WTC11 (cell line): Measurements from ENCODE around the gene TKTL1. TPM values are rescaled to one million over a fixed set of nuclear protein-coding genes. Genes with fewer than 3 reads are reported as not detected.

Experiments used
- ATAC-seq: fragments of 200-7000 bp; cut with Tn5 transposase; 2 replicates; pipeline ENCODE4 v1.10.0; 2021; ENCODE audit warnings: mild to moderate bottlenecking, moderate library complexity
- CTCF ChIA-PET: fragments of 300-600 bp; sonication (Branson Sonifier 250); formaldehyde crosslinking; loops from one replicate; lab custom pipeline; 2021; ENCODE audit warnings: antibody characterized with exemption; lab: Charles Lee
- POLR2A ChIA-PET: fragments of 350-600 bp; sonication (Branson Sonifier 250); formaldehyde crosslinking; loops from one replicate; lab custom pipeline; 2021; ENCODE audit warnings: antibody characterized with exemption; lab: Charles Lee
- DNase-seq: peaks from one replicate; pipeline ENCODE4 v3.0.0; 2021; ENCODE audit warnings: low spot score
- H3K27ac Mint-ChIP-seq: 2 replicates; pipeline ENCODE4 v1.8.0; 2021; ENCODE audit warnings: mixed read lengths
- H3K27me3 Mint-ChIP-seq: 2 replicates; pipeline ENCODE4 v1.8.0; 2021; ENCODE audit warnings: low read depth, mild to moderate bottlenecking, moderate library complexity, mixed read lengths
- H3K36me3 Mint-ChIP-seq: 2 replicates; pipeline ENCODE4 v1.8.0; 2021; ENCODE audit warnings: mixed read lengths
- H3K4me1 Mint-ChIP-seq: 2 replicates; pipeline ENCODE4 v1.8.0; 2022; ENCODE audit warnings: mixed read lengths
- H3K4me3 Mint-ChIP-seq: 2 replicates; pipeline ENCODE4 v1.8.0; 2021; ENCODE audit warnings: mild to moderate bottlenecking, moderate library complexity, mixed read lengths
- H3K9me3 Mint-ChIP-seq: 2 replicates; pipeline ENCODE4 v1.8.0; 2021; ENCODE audit warnings: mixed read lengths
- ATF6 ChIP-seq: sonication (generic); formaldehyde crosslinking; IDR thresholded peaks from 2 replicates; pipeline ENCODE4 v1.8.1; 2023; ENCODE audit warnings: mild to moderate bottlenecking, missing genetic modification reagents
- E2F4 ChIP-seq: sonication (generic); formaldehyde crosslinking; IDR thresholded peaks from 2 replicates; pipeline ENCODE4 v1.8.1; 2022; ENCODE audit warnings: low read depth, mild to moderate bottlenecking, moderate library complexity, missing genetic modification reagents, borderline replicate concordance
- ESRRA ChIP-seq: sonication (generic); formaldehyde crosslinking; IDR thresholded peaks from 2 replicates; pipeline ENCODE4 v1.8.1; 2022; ENCODE audit warnings: mild to moderate bottlenecking, missing genetic modification reagents, borderline replicate concordance
- ETV6 ChIP-seq: sonication (generic); formaldehyde crosslinking; IDR thresholded peaks from 2 replicates; pipeline ENCODE4 v1.8.1; 2022; ENCODE audit warnings: mild to moderate bottlenecking, missing genetic modification reagents
- HMGXB4 ChIP-seq: sonication (generic); formaldehyde crosslinking; IDR thresholded peaks from 2 replicates; pipeline ENCODE4 v1.8.1; 2023; ENCODE audit warnings: mild to moderate bottlenecking, moderate library complexity, missing genetic modification reagents
- MLX ChIP-seq: sonication (generic); formaldehyde crosslinking; IDR thresholded peaks from 2 replicates; pipeline ENCODE4 v1.8.1; 2023; ENCODE audit warnings: mild to moderate bottlenecking, missing genetic modification reagents, moderate library complexity
- MXD4 ChIP-seq: fragments of 250-450 bp; sonication (Bioruptor Pico); IDR thresholded peaks from 2 replicates; pipeline ENCODE4 v1.8.0; 2021; ENCODE audit warnings: mild to moderate bottlenecking, moderate library complexity, borderline replicate concordance
- NFATC4 ChIP-seq: fragments of 250-450 bp; sonication (Bioruptor Pico); IDR thresholded peaks from 2 replicates; pipeline ENCODE4 v1.9.0; 2021; ENCODE audit warnings: mild to moderate bottlenecking
- NR1H2 ChIP-seq: sonication (generic); formaldehyde crosslinking; IDR thresholded peaks from 2 replicates; pipeline ENCODE4 v1.9.0; 2021; ENCODE audit warnings: mild to moderate bottlenecking, moderate library complexity, missing genetic modification reagents
- NR2C2 ChIP-seq: sonication (generic); formaldehyde crosslinking; IDR thresholded peaks from 2 replicates; pipeline ENCODE4 v1.8.0; 2022; ENCODE audit warnings: mild to moderate bottlenecking, missing genetic modification reagents
- NR3C1 ChIP-seq: sonication (generic); formaldehyde crosslinking; conservative IDR thresholded peaks from 2 replicates; pipeline ENCODE4 v1.8.1; 2023; ENCODE audit warnings: low read depth, mild to moderate bottlenecking, missing genetic modification reagents
- OVOL2 ChIP-seq: fragments of 250-450 bp; sonication (Bioruptor Pico); IDR thresholded peaks from 2 replicates; pipeline ENCODE4 v1.9.0; 2021; ENCODE audit warnings: mild to moderate bottlenecking, borderline replicate concordance
- PREB ChIP-seq: sonication (generic); formaldehyde crosslinking; IDR thresholded peaks from 2 replicates; pipeline ENCODE4 v1.8.1; 2022; ENCODE audit warnings: mild to moderate bottlenecking, missing genetic modification reagents, moderate library complexity, borderline replicate concordance
- RELA ChIP-seq: sonication (generic); formaldehyde crosslinking; IDR thresholded peaks from 2 replicates; pipeline ENCODE4 v1.8.1; 2022; ENCODE audit warnings: missing genetic modification reagents, mild to moderate bottlenecking, borderline replicate concordance
- TEAD4 ChIP-seq: sonication (generic); formaldehyde crosslinking; IDR thresholded peaks from 2 replicates; pipeline ENCODE4 v1.8.0; 2022; ENCODE audit warnings: mild to moderate bottlenecking, missing genetic modification reagents
- ZNF281 ChIP-seq: sonication (generic); formaldehyde crosslinking; IDR thresholded peaks from 2 replicates; pipeline ENCODE4 v1.8.0; 2023; ENCODE audit warnings: mild to moderate bottlenecking, missing genetic modification reagents
- ZNF423 ChIP-seq: fragments of 250-450 bp; sonication (Bioruptor Pico); IDR thresholded peaks from 2 replicates; pipeline ENCODE4 v2.1.2; 2022; ENCODE audit warnings: mild to moderate bottlenecking, moderate library complexity
- ZNF512 ChIP-seq: sonication (generic); formaldehyde crosslinking; IDR thresholded peaks from 2 replicates; pipeline ENCODE4 v1.8.1; 2022; ENCODE audit warnings: missing genetic modification reagents, borderline replicate concordance
- ZNF671 ChIP-seq: fragments of 250-450 bp; sonication (Bioruptor Pico); IDR thresholded peaks from 2 replicates; pipeline ENCODE4 v1.8.0; 2021; ENCODE audit warnings: mild to moderate bottlenecking
- total RNA-seq: library from RNA; stranded (reverse); gene quantifications from 3 replicates; pipeline ENCODE4 v1.2.3, GENCODE V29; 2021

Gene TKTL1
- total RNA-seq, 1 experiment from 2014 or later: 0.46 TPM

GRCh38 chrX:154307202-154307601 is 11.6 kb downstream of the TKTL1 start:
- Mint-ChIP-seq H3K9me3 (no peaks in the 10 kb centered on the region), H3K36me3 (no peaks in the 10 kb centered on the region), H3K4me3 (no peak overlapping the region), H3K4me1 (peaks cover 3% of the 10 kb centered on the region), H3K27me3 (no peaks in the 10 kb centered on the region; the same call in 1 of the 2 replicates), H3K27ac (no peak overlapping the region)
- ATAC-seq (no peak), DNase-seq (no peak)
- ChIA-PET POLR2A (no interaction called here), CTCF (interaction anchor here (2.4 kb wide), 1 partner anchor 10 kb away, joined by 20 read pairs; no protein-coding TSS in a partner anchor)
- TF ChIP-seq NR1H2 (CRISPR knock-in tag) (no peak), ETV6 (CRISPR knock-in tag) (no peak), ZNF281 (CRISPR knock-in tag) (no peak), HMGXB4 (CRISPR knock-in tag) (no peak), PREB (no peak), NR3C1 (CRISPR knock-in tag) (no peak), MXD4 (CRISPR knock-in tag) (no peak), RELA (CRISPR knock-in tag) (no peak), OVOL2 (CRISPR knock-in tag) (no peak), ZNF671 (CRISPR knock-in tag) (no peak), ZNF423 (no peak), ESRRA (no peak), E2F4 (CRISPR knock-in tag) (no peak), NR2C2 (no peak), NFATC4 (CRISPR knock-in tag) (no peak), ATF6 (CRISPR knock-in tag) (no peak), MLX (CRISPR knock-in tag) (no peak), TEAD4 (CRISPR knock-in tag) (no peak), ZNF512 (CRISPR knock-in tag) (no peak)
